ENCODE results near the gene WDR54.
A peak's percentile ranks its signal among the peaks of the same experiment; 100 is the strongest.
"Not testable (repeated sequence)": the region's sequence is repeated elsewhere in the genome, so short reads cannot be mapped to it uniquely, and the experiment has no call there.

The WDR54 gene

DNA sequence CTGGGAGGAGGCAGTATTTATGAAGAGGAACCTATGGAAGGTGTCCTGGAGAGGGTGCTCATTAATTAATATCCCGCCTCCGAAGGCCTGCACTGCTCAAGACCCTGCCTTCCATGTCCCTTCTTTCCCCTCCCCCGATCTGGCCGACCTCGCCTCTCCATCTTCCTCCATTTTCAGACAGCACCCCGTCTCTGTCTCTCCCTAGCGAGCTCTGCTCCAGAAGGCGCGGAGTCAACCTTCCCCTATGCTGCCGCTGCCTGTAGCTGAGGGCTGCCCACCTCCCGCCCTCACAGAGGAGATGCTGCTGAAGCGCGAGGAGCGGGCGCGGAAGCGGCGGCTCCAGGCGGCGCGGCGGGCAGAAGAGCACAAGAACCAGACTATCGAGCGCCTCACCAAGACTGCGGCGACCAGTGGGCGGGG, 35.6 kb downstream of the WDR54 start:
- DNase-seq (ENCODE audit: low read depth), result no peak

DNA sequence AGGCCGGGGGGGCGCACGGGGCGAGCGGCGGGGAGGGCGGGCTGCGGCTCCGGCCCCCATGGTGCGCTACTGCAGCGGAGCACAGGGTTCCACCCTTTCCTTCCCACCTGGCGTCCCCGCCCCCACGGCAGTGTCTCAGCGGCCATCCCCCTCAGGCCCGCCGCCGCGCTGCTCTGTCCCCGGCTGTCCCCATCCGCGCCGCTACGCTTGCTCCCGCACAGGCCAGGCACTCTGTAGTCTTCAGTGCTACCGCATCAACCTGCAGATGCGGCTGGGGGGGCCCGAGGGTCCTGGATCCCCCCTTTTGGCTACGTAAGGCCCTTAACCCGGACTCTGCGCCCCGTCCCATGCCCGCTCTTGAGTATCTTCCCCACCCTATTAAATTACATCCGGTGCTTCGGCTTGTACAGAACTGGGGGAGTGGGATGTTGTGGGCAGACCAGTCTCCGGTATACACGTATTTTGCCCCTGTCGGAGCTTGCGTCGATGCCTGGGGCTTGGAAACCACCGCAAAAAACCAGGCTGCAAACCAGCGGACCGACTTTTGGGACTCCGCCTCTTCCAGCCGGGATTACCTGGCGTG, 36.1 kb downstream of the WDR54 start:
- DNase-seq (ENCODE audit: low read depth), result no peak

DNA sequence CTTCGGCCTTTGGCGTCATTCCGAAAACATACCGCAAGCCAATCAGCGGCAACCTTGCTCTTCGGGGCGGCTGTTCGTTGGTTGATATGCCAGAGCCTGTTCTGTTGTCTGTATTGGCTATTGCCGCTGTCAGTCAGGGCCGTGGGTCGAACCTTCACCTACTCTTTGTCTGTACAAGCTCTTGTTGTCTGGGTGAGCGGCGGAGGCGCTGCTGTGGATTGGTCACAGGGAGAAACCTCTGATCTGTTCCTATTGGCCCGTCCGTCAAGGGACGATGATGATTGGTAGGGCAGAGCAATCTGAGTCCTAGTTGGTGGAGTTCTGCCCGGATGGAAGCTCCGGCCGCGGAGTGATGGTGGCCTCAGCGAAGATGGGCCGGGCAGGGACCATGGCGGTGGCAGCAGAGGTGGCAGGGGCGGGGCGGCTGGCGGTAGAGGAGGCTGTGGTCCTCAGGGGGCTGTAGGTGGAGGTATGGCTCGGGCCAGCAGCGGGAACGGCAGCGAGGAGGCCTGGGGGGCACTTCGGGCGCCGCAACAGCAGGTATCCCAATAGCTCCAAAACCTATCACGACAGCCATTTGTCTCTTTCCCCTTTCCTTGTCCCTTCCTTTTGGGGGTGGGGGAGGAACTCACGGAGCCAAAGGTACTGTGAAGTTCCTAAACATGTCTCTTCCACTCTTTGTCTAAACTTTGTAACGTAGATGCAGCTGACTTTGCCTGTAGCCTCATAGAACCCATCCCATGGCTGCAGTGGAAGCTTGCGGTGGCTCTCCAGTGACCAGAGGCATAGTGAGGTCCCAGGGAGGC, 36.8 kb downstream of the WDR54 start, which contains the start of gene WBP1:
WBP1 (plus strand) TSS at position 307 of the 806 bp plus-strand sequence; CDS start at position 472, 165 bp downstream.
- peak; percentile 99 for DNase-seq (ENCODE audit: low read depth)

DNA sequence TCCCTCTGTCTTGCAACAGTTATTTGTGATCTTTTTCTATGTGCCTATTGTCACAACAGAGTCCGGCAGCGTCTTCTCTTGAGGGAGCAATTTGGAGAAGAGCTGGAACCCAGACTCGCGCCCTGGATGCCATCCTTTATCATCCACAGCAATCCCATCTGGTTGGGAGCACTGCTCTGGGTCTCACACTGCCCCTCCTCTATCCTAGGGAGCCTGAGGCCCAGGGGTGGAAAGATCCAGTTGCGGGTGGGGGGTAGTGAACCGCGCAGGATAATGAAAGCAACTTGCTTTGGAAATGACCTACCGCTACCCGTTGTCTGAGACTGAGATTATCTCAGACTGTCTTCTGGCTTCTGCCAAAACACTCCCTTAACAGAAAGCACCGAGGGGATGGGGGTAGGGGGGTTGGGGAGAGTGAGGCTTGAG, 37.4 kb downstream of the WDR54 start:
- no peak for DNase-seq (ENCODE audit: low read depth)

DNA sequence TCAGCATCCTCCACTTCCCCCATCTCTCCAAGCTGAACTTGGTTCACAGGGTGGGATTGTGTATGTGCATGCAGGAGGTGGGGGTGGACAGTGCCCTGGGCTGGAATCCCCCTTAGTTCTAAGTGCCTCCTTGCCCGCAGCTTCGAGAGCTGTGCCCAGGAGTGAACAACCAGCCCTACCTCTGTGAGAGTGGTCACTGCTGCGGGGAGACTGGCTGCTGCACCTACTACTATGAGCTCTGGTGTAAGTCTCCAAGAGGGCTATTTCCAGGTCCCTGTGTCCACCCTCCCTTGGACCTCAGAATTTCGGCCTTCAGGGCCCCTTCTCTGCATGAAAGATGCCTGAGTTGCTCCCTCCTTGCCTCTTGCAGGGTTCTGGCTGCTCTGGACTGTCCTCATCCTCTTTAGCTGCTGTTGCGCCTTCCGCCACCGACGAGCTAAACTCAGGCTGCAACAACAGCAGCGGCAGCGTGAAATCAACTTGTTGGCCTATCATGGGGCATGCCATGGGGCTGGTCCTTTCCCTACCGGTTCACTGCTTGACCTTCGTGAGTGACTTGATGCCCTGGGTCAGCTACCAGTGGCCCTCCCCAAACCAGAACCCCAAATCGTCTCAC, 38.1 kb downstream of the WDR54 start:
- not testable (repeated sequence) for DNase-seq (ENCODE audit: low read depth)

DNA sequence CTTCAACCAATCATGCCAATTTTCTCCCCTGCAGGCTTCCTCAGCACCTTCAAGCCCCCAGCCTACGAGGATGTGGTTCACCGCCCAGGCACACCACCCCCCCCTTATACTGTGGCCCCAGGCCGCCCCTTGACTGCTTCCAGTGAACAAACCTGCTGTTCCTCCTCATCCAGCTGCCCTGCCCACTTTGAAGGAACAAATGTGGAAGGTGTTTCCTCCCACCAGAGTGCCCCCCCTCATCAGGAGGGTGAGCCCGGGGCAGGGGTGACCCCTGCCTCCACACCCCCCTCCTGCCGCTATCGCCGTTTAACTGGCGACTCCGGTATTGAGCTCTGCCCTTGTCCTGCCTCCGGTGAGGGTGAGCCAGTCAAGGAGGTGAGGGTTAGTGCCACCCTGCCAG, 38.7 kb downstream of the WDR54 start:
- DNase-seq (ENCODE audit: low read depth), result not testable (repeated sequence)

DNA sequence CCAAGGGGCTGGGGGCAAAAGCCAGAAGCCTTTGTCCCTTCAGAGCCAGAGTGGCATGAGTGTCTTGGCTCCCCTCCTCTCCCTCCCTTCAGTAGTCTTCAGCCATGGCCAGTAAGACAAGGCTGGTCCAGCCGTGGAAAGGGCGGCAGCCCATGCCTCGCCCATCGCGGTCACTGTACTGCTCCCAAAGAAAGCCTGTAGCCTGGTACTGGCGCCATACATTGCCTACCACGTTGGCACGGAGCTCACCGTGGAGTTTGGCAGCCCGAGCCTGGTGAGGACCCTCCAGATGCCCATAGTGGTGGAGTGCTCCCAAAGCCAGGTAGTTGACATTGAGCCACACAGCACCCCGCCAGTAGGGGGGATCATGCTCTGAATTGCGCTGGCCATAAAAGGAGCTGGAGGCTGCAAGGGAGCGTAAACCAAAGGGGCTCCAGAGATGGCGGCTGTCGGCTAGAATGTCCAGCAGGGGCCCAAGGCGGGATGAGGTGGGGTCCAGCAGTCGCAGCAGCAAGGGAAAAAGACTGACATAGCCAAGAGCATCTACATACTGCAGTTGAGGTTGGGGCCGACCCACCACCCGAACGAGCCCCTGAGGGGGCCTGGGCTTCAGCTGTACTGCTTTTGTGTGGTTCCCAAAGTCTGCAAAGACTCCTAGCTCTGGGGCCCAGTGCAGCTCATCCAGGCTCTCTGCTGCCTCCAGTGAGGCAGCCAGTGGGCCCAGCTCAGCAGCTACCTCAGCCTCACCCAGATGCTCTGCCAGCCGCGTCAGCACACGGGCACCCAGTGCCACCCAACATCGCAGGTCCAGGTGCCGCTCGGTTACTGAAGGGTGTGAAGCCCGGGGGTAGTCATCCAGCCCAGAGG, 39.9 kb downstream of the WDR54 start:
- no peak for DNase-seq (ENCODE audit: low read depth)

DNA sequence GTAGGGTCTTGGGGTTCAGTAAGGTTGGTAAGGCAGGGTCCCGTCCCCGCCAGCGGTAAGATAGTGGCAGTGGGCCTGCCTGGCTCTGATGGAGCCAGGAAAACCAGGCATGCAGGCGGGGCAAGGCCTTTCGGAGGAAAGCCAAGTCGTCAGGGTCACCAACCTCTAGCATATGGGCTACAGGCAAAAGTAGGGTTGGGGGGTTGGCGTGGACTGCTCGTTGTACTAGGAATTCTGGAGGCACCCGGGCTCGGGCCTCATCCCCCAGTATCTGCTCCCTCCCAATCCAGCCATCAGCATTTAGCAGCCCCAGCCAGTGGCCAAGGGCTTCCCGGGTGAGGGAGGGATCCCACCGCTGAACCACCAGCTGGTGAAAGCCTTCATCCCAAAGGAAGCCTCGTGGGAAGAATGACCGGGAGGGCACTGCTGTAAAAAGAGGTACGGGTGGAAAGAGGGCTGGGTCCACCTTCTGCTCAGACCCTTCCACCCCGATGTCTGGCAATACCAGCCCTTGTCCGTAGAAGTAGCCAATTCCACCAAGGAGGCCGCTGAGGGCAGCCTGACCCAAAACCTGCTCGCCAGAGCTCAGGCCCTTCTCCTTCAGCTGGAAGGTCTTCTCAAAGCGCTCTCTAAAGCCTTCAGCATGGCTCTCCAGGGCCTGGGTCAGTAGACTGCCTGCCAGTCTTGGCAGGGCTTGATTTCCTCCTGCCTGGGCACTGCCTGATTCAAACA, 40.7 kb downstream of the WDR54 start:
- DNase-seq (ENCODE audit: low read depth), result no peak

DNA sequence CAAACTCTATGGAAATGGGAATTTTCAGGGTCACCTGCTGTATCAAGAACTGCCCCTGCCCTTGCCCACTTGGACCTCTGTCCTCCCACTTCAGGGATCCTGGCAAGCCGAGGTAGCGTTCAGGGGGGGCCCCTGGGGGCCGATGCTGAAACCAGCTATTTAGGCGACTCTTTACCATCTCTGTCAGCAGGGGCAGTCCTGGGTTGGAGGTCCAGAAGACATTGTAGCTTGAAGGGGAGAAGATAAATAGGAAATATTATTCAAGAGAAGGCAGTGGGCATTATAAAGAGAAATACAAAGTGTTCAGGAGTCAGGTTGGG, 41.2 kb downstream of the WDR54 start:
- DNase-seq (ENCODE audit: low read depth), result no peak

DNA sequence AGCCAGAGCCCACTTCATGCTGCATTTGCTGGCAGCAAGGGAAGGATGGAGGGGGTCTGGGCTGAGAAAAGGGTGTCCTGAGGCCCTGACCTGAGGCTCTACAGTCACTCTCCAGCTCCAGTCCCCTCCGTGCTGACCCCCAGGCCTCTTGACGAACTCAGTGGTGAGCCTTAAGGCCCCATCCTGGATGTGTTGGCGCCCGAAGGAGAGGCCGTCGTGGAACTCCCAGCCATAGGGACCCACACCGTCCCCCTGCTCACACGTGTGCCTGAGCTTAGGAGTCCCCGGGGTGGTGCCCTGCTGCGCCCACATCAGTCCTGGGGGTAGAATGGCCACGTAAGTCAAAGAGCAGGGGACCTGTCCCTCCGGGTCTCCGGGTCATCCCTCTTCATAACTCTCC, 42.9 kb downstream of the WDR54 start:
- DNase-seq (ENCODE audit: low read depth), result no peak

DNA sequence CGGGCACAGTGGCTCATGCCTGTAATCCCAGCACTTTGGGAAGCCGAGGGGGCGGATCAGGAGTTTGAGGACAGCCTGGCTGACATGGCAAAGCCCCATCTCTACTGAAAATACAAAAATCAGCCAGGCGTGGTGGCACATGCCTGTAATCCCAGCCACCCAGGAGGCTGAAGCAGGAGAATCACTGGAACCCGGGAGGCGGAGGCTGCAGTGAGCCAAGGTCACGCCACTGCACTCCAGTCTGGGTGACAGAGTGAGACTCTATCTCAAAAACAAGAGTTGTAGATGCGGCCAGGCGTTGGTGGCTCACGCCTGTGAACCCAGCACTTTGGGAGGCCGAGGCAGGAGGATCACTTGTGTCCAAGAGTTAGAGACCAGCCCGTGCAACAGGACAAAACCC, 49.2 kb downstream of the WDR54 start:
- not testable (repeated sequence) for DNase-seq (ENCODE audit: low read depth)

DNA sequence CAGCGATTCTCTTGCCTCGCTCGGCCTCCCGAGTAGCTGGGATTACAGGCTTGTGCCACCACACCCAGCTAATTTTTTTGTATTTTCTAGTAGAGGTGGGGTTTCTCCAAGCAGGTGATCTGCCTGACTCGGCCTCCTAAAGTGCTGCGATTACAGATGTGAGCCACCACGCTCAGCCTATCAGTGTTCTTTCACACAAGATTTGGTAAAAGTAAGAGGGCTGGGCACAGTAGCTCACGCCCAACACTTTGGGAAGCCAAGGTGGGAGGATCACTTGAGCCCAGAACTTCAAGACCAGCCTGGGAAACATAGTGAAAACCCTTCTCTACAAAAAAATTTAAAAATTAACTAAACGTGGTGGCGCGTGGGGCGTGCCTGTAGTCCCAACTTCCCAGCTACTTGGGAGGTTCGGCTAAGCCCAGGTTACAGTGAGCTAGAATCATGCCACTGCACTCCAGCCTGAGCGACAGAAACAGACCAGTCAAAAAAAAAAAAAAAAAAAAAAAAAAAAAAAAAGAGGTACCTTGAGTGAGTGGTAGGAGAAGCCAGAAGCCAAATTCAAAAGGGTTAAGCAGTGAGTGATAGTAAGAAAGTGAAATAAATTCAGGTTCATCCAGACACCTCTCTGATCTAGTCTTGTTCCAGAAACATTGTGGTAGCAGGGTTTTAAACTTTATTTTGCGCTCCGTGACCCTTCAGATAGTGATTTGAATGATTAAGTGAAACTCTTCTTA, 50.0 kb downstream of the WDR54 start:
- DNase-seq (ENCODE audit: low read depth), result no peak

DNA sequence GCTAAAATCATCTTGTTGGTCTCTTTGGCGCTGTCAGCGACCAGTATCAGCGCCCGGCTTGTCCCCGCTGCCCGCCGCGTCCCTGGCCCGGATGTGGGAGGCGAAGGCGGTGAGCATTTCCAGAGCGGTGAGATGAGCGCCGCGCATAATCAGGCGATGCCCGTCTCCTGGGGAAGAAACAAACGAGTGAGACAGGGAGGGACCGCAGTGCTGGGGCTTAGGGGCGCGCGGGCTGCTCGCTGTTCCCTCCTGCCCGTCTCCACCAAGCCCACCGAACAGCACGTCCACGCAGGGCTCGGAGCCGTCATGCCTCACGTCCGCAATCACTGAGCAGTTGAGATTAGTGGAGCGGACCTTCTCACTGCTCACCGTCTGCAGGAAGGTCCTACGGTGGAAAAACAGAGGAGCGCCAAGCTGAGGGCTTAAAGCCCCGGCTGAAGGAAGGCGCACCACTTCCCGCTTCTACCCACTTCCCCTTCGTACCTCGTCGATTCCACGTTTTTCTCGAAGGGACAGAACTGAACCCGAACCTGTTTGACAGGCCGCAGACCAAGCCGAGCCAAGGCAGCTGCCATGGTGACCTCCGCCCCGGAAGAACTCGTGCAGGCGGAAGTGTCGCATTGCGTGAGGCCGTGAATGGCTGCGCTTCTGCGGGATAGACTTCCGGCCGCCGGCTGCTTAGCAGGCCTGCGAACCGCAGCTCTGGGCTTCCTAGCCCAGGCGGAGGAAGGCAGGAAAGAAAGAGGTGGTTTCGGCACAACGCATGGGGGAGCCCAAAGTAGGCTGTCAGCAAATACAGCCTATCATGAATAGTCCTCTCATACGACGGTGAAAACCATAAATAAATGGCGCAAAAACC, 50.8 kb downstream of the WDR54 start, which contains the start of gene MRPL53:
MRPL53 (minus strand) TSS at position 595 of the 859 bp plus-strand sequence; CDS start at position 575, 20 bp downstream.
- DNase-seq (ENCODE audit: low read depth), result no peak

DNA sequence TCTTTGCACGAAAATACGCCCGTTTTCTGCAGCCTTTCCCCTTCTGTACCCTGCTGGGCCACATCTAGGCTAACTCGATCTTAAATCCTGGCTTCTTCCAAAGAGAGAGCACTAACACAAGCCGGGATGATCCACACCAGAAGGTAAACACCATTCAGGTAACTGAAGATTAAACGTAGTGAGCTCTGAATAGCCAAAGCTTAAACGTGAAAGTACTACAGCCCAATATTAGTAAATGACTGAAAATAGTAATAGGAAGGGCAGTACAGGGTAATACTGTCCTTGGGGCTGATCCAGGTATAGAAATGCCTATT, 51.4 kb downstream of the WDR54 start:
- no peak for DNase-seq (ENCODE audit: low read depth)

DNA sequence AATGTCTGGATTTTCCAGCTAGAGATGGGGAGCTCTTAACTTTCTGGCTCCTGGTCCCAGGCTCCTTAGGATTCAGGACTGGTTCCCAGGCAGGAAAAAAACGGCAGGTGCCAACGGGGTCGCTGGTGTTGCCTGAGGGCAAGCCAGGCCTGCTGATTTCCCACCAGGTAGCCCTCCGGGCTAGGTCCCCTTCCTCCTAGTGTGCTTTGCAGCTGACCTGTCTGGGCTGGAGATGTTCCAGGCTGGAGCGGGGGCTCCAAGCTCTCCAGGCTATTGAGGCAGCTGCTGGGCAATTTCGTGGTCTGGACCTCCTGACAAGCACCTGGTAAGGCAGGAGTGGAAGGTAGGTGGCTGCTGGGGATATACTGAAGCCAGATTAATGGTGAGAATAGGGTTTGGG, 53.0 kb downstream of the WDR54 start:
- no peak for DNase-seq (ENCODE audit: low read depth)

DNA sequence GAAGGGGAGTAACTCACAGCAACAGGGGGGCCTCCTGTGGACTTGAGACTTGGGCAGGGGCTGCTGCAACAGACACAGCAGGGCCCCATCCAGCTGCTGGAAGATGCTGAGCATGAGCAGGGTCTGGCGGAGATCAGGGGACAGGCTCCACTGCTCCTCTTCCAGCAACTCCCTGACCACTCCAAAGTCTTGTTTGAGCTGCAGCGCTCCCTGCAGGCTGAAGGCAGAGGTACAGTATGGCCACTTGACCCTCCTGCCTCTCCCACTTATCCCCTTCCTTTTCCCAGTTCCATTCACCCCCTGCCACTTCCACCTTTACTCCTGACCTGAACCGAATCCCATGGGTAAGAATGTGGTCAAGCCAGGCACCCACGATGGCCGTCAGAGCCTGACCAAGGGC, 53.4 kb downstream of the WDR54 start:
- no peak for DNase-seq (ENCODE audit: low read depth)

All from HS-5 (cell line).